Measurements from ENCODE around the gene STK40.

STK40 gene

DNA sequence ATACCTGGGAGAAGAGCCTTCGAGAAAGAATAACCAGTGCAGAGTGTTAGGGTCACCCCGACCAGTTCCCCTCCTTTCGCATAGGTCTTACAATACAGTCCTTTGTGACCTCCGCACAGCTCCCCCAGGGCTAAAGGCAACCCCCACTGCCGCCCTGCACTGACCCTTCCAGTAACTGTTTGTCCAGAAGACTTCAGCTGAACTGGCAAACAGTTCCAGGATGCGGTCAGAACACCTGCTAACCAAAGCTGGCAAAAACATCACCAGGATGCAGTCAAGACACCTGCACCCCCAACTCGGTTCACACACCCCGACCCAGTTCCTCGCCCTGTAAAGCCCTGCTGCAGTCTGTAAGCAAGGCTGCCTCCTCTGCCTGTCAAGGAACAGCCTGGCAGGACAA is 55.9 kb downstream of the STK40 start:
- DNase-seq (ENCODE audit: low read depth): no peak
- TF ChIP-seq, protein P1, sequence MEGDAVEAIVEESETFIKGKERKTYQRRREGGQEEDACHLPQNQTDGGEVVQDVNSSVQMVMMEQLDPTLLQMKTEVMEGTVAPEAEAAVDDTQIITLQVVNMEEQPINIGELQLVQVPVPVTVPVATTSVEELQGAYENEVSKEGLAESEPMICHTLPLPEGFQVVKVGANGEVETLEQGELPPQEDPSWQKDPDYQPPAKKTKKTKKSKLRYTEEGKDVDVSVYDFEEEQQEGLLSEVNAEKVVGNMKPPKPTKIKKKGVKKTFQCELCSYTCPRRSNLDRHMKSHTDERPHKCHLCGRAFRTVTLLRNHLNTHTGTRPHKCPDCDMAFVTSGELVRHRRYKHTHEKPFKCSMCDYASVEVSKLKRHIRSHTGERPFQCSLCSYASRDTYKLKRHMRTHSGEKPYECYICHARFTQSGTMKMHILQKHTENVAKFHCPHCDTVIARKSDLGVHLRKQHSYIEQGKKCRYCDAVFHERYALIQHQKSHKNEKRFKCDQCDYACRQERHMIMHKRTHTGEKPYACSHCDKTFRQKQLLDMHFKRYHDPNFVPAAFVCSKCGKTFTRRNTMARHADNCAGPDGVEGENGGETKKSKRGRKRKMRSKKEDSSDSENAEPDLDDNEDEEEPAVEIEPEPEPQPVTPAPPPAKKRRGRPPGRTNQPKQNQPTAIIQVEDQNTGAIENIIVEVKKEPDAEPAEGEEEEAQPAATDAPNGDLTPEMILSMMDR (IDR thresholded peaks at IDR 0.05; ENCODE audit: control insufficient read depth, insufficient read depth, low read depth, low read length, missing control alignments): no peak
- H3K4me3 ChIP-seq (ENCODE audit: control insufficient read depth, low read depth, low read length): no peak overlapping the region

DNA sequence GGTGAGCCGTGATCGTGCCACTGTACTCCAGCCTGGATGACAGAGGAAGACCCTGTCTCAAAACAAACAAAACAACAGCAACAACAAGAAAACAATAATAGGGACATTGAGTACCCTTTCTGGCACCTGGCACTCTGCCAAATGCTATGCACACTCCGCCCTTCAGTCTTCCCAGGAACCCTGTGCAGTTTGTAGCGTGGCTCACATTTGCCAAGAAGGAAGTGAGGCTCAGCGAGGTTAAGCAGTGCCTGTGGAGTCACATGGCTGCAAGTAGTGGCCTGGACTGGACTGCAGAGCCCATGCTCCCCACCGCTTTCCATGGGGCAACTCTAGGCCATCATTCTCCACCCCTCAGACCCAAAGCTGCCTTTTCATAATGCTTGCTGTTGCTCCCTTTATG is 57.0 kb downstream of the STK40 start:
- DNase-seq (ENCODE audit: low read depth): no peak
- no peak overlapping the region for H3K4me3 ChIP-seq (ENCODE audit: control insufficient read depth, low read depth, low read length)
- TF ChIP-seq, protein P1 (IDR thresholded peaks at IDR 0.05; ENCODE audit: control insufficient read depth, insufficient read depth, low read depth, low read length, missing control alignments): no peak

DNA sequence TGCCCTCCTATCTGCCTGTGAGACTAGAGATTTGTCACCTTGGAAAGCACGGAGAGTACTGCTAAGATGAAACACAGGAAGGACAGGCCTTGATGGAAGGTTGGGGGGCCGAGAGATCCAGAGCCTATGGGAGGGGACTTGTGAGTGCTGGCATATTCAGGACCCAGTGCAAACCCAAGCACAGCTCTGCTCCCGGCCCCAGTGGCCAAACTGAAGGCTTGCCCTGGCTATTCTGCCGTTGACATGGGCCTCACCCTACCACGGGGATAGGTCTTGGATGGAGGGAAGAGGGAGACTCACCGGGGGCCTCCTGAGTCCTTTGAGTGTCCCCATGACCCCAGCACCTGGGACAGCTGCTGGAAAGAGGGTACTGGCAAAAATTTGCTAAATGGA is 57.6 kb downstream of the STK40 start:
- DNase-seq (ENCODE audit: low read depth): no peak
- TF ChIP-seq, protein P1 (IDR thresholded peaks at IDR 0.05; ENCODE audit: control insufficient read depth, insufficient read depth, low read depth, low read length, missing control alignments): no peak
- H3K4me3 ChIP-seq (ENCODE audit: control insufficient read depth, low read depth, low read length): no peak overlapping the region

DNA sequence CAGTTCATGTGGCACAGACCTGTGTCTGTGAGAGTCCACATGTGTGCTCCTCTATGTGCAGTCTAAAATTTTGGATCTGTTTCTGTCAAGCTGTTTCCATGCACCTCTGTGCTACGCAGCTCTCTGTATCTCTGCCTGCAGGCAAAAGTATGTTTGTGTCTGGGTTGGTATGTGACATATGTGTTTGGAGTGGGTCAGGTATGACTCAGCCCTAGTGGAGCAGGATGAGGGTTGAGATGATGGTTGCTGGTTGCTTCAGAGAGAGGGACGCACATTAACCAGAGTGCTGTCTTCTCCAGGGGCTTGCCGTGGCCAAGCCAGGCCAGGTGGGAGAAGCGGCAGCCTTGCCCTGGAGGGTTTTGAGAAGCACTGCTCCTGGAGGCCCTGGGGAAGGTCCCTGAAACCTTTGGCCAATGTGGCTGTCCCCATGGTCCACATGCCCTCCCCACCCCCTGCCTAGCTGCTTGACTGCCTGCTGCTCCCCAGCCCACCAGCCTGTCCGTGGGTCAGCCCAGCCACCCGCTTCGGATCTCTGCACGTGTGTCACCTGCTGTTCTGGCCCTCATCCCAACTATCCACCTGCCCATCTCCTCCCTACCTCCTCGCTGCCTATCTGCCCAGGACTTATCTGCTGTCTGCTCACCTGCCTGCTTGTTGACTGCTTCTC is 58.2 kb downstream of the STK40 start:
- DNase-seq (ENCODE audit: low read depth): no peak
- no peak overlapping the region for H3K4me3 ChIP-seq (ENCODE audit: control insufficient read depth, low read depth, low read length)
- TF ChIP-seq, protein P1 (IDR thresholded peaks at IDR 0.05; ENCODE audit: control insufficient read depth, insufficient read depth, low read depth, low read length, missing control alignments): no peak

DNA sequence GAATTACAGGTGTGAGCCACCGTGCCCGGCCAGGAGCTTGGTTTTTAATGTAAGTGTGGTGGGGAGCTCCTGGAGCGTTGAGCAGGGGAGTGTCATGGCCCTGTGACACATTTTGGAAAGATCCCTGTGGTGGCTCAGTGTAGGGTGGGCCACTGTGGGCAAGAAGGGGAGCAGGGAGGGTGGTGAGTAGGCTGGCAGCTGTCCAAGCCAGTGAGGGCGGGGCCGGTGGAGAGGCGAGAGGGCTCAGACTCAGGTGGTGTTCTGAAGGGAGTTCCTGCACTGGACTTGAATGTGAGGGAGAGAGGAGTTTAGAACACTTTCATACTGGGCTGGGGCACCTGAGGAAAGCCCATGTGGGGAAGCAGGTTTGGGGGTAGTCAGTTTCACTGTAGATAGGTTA is 59.2 kb downstream of the STK40 start:
- no peak for DNase-seq (ENCODE audit: low read depth)
- H3K4me3 ChIP-seq (ENCODE audit: control insufficient read depth, low read depth, low read length): no peak overlapping the region
- TF ChIP-seq, protein P1 (IDR thresholded peaks at IDR 0.05; ENCODE audit: control insufficient read depth, insufficient read depth, low read depth, low read length, missing control alignments): no peak

DNA sequence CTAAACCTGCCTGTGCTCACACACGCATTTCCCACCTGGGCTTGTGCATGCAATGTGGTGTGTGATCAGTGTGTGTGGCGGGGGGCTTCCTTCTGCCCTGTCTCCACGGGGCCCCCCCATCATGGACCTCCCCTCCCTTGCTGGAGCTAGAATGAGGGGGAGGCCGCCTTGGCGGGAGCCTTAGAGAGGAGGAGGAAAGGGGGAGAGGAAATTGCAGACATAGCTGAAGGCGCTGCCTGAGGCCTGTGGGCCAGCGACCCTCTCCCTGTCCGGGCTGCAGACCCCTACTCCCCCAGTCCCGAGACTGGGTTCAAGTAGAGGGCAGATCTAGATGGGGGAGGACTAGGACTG is 61.4 kb downstream of the STK40 start:
- no peak overlapping the region for H3K4me3 ChIP-seq (ENCODE audit: control insufficient read depth, low read depth, low read length)
- DNase-seq (ENCODE audit: low read depth): no peak
- TF ChIP-seq, protein P1 (IDR thresholded peaks at IDR 0.05; ENCODE audit: control insufficient read depth, insufficient read depth, low read depth, low read length, missing control alignments): no peak
